ENCODE results near the gene MCM7. TPM values are rescaled to one million over a fixed set of nuclear protein-coding genes. Genes with fewer than 3 reads are reported as not detected.

MCM7 gene
- total and polyA plus RNA-seq, 2 of the 13 experiments (the other 11 are each of a cell fraction or from before 2014, with no cell fraction given): 84.5 to 214 TPM

DNA sequence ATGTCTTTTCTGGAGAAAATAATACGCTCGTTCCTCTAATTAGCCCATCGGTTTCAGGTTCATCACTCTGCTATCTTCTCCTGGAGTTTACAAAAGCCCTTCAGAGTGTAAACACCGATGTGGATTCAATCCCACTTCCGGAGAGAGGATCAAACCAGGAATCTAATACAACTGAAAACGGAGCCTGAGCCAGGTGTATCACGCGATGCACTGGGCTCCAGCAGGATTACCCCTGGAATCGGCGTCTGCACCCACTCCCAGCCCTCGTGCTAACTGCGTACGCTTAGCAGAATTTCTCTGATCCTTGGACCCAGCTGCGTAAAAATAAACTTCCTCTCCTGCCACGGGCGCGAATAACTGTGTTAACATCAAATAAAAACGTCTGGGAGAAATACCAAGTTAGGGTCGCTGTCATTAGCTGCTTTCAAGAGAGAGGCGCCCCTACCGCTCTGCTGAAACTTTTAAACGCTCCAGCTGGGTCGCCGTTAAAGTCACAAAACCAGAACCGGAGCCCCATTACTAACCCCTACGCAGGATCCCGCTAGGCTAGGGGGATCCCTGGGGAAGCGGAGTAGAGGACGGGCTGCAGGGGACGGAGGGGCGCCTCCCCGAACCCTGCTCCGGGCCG, 20.2 kb downstream of the MCM7 start (continued):
- TF ChIP-seq, protein P1, sequence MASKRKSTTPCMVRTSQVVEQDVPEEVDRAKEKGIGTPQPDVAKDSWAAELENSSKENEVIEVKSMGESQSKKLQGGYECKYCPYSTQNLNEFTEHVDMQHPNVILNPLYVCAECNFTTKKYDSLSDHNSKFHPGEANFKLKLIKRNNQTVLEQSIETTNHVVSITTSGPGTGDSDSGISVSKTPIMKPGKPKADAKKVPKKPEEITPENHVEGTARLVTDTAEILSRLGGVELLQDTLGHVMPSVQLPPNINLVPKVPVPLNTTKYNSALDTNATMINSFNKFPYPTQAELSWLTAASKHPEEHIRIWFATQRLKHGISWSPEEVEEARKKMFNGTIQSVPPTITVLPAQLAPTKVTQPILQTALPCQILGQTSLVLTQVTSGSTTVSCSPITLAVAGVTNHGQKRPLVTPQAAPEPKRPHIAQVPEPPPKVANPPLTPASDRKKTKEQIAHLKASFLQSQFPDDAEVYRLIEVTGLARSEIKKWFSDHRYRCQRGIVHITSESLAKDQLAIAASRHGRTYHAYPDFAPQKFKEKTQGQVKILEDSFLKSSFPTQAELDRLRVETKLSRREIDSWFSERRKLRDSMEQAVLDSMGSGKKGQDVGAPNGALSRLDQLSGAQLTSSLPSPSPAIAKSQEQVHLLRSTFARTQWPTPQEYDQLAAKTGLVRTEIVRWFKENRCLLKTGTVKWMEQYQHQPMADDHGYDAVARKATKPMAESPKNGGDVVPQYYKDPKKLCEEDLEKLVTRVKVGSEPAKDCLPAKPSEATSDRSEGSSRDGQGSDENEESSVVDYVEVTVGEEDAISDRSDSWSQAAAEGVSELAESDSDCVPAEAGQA (IDR thresholded peaks at IDR 0.05; ENCODE audit: low read depth): no peak
- TF ChIP-seq, protein P1 (CRISPR knock-in tag; IDR thresholded peaks at IDR 0.05; ENCODE audit: borderline replicate concordance): 0 out of 2 replicates have a peak, but pooled peaks have one; percentile 7
- TF ChIP-seq GATAD1 (CRISPR knock-in tag; IDR thresholded peaks at IDR 0.05) (no peak), SMARCC2 (IDR thresholded peaks at IDR 0.05) (no peak), REL (CRISPR knock-in tag; conservative IDR thresholded peaks at IDR 0.05) (no peak), ZNF749 (CRISPR knock-in tag; IDR thresholded peaks at IDR 0.05; ENCODE audit: borderline replicate concordance) (no peak), CENPBD1 (CRISPR knock-in tag; IDR thresholded peaks at IDR 0.05; ENCODE audit: borderline replicate concordance, low read depth) (no peak), ZMYM2 (CRISPR knock-in tag; IDR thresholded peaks at IDR 0.05) (no peak), CEBPG (CRISPR knock-in tag; IDR thresholded peaks at IDR 0.05) (0 out of 2 replicates have a peak, but pooled peaks have one; percentile 8), RCOR2 (CRISPR knock-in tag; IDR thresholded peaks at IDR 0.05) (no peak), ZBTB21 (CRISPR knock-in tag; IDR thresholded peaks at IDR 0.05) (no peak), LCORL (IDR thresholded peaks at IDR 0.05) (no peak), LCORL (CRISPR knock-in tag; IDR thresholded peaks at IDR 0.05) (no peak), ZBTB42 (CRISPR knock-in tag; IDR thresholded peaks at IDR 0.05) (no peak), ZNF724P (CRISPR knock-in tag; IDR thresholded peaks at IDR 0.05; ENCODE audit: borderline replicate concordance) (no peak), TP53 (CRISPR knock-in tag; conservative IDR thresholded peaks at IDR 0.05) (0 out of 2 replicates have a peak, but pooled peaks have one; percentile 14), ISX (CRISPR knock-in tag; conservative IDR thresholded peaks at IDR 0.05) (peak; percentile 21; the same call in 1 of the 2 replicates), ZNF605 (CRISPR knock-in tag; IDR thresholded peaks at IDR 0.05) (no peak; the same call in 1 of the 2 replicates), PBX2 (CRISPR knock-in tag; IDR thresholded peaks at IDR 0.05) (no peak), ZNF432 (CRISPR knock-in tag; IDR thresholded peaks at IDR 0.05; ENCODE audit: borderline replicate concordance) (no peak)
- TF ChIP-seq, protein P2, sequence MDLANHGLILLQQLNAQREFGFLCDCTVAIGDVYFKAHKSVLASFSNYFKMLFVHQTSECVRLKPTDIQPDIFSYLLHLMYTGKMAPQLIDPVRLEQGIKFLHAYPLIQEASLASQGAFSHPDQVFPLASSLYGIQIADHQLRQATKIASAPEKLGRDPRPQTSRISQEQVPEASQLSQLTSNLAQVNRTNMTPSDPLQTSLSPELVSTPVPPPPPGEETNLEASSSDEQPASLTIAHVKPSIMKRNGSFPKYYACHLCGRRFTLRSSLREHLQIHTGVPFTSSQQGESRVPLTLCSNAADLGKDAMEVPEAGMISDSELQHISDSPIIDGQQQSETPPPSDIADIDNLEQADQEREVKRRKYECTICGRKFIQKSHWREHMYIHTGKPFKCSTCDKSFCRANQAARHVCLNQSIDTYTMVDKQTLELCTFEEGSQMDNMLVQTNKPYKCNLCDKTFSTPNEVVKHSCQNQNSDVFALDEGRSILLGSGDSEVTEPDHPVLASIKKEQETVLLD (CRISPR knock-in tag; IDR thresholded peaks at IDR 0.05; ENCODE audit: low read depth): no peak

Measured in HepG2 (cell line).